HG03442 (cell line): ENCODE data around the gene TRAPPC8.
A peak's percentile ranks its signal among the peaks of the same experiment; 100 is the strongest.
"Not testable (repeated sequence)": the region's sequence is repeated elsewhere in the genome, so short reads cannot be mapped to it uniquely, and the experiment has no call there.

Source experiments
- ATAC-seq: cut with Tn5 transposase; IDR thresholded peaks from one replicate; pipeline ENCODE4 v1.9.1; 2021; ENCODE audit warnings: mild to moderate bottlenecking, moderate library complexity; ENCODE audit not compliant: unreplicated experiment

TRAPPC8 gene

DNA sequence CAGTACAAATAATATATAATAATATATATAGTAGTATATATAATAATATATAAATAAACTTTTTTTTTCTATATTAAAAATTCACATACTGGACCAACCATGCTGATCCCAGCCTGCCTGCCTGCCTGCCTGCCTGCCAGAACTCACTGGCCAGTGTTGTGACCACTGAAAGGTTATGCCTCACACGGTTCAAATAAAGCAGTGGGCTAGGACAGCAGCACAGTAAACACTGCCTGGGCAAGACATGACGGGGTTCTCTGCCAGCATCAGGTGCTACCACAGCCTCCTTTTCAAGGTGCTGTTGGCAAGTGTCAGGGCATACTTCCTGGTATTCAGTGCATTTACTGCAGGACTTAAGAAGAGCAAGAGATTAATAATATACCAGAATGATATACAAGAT lies 67.6 kb downstream of the TRAPPC8 start:
- ATAC-seq, result no peak

DNA sequence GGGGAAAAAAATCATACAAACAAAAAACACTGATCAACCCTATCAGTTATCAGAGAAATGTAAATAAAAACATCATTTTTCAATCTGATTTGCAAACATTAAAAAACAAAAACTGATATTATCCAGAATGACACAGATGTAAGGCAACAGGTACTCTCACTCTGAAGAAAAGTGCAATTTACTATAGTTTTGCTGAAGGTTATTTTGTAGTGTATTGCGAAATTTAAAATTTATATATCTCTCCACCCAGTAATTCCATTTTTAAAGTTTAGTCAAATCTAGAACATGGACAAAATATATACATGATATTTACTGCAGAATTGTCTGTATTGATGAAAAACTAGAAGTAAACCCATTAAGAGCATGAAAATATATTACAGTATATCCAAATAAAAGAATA lies 79.8 kb downstream of the TRAPPC8 start:
- no peak for ATAC-seq

DNA sequence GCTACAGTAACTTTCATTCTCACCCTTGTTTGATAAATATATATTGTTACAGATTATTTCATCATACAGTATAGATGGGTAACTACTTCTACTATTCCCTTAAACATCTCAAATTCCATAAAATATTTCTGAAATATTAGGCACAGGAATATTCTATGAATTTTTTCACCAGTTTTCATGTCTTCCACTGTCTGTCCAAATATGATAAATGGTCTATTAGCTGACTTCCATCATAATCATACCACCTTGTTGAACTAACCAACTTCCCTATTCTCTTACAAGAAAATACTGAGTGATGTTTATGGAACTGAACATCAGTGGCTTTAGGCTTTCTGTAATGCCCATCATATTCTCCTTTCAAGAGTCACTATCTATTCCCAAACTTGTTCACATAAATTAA lies 82.4 kb downstream of the TRAPPC8 start:
- no peak for ATAC-seq

DNA sequence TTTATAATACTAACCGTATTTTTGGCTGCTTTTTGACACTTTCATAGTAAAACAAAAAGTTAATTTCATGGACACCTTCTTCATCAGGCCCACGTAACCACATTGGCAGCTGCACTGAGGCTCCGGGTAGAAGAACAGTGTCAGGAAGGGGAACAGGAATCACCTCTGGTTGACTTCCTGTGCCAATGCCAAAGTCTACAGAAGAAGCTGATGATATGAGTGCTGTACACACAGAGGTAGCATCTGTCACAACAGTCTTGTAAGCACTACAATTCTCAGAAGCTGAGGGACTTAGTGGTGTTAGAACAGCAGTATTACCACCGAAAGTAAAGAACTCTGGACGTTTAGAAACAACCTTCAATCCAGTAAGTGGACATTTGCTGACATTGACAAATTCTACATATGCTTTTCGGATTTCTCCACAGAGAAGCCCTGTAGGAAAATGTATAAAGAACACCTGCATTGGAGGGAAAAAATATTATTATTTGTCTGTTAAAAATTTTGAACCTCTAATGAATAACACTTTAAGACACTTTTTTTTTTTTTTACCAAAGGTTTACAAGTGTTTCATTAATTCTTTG lies 85.3 kb downstream of the TRAPPC8 start:
- ATAC-seq, result no peak

DNA sequence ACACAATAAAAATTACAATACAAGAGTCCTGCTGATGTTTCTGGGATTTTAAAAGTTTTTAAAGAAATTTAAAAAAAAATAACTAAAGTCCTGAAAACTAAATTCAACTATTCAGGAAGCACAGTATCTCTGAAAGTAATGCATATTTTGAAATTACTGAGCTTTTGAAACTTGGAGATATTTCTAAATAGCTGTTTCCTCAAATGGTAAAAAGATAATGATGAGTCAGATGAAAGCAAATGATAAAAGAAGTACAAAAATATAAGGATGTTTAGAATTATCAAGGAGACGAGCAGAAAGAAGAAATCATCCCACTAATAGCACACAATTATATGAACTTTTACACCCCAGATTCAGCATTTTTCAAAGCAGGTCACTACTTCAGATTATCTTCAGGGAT lies 92.1 kb downstream of the TRAPPC8 start:
- ATAC-seq, result no peak

DNA sequence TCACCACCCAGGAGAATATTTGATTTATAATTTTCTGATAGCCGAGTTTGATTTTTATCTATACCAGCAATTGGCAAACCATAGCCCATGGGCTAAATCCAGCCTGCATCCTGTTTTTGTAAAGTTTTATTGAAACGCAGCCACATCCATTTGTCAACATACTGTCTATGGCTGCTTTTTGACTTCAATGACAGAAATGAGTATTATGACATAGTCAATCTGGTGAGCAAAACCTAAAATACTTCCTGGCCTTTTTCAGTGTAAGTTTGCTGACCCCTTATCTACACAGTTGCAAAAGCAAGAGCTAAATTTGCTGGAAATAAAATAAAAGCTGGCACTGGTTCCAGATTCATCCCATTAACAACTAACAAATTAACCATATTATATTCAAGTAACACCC lies 102.4 kb downstream of the TRAPPC8 start:
- no peak for ATAC-seq

DNA sequence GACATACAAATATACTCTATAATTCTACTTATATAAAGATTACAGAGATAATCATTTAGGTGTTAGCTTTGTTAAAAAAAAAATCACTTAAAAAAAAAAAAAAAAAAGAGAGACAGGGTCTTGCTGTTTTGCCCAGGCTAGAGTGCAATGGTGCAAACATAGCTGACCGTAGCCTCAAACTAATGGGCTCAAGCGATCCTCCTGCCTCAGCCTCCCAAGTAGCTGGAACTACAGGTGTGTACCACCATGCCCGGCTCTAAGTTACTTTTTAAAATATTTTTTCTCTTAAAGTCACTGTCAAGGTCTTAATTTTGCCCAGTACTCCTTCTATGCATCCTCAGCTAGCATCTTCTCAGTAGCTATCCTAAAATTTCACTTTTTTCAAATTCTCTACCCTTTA lies 105.0 kb downstream of the TRAPPC8 start:
- ATAC-seq, result no peak

DNA sequence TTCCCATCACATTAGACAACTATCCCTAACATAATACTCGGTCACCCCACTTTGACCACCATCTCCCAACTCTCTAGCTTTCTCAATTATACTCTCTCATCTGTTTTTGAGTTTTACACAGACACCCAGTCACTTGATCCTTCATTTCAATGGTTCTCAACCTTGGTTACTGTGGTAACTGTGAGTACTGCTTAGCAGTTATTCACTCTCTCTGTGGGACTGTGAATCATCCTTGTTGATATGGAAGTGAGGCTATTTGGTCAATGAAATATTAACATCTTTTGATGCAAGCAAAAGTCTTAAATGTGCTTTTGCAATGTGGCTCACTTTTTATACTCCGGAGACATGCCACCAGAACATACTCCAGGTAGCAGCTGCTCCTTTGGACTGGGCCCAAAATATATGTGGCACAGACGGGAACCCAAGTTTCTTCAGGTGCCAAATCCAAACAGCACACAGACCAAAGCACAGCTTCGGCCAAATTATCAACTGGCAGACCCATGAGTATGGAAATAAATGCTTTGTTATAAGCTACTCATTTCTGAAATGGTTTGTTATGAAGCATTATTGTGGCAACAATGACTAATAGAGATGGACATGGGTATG lies 107.3 kb downstream of the TRAPPC8 start:
- ATAC-seq, result no peak

DNA sequence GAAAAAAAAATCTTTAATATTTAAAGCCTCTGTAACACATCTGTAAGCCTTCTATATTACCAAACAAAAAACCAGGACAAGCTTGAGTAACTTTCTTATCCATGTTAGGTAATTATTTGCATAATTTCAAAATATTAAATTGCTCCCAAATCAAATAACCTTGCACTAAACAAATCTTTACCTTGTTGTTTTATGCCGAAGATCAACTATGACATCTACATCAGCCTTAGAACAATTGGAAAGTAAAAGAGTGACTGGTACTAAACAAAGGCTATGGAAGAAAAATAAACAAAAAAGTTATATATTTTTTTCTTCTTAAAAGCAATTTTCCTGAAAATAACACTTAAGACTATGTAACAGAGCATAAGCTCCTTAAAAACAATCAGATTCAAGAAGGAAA lies 111.0 kb downstream of the TRAPPC8 start:
- no peak for ATAC-seq

DNA sequence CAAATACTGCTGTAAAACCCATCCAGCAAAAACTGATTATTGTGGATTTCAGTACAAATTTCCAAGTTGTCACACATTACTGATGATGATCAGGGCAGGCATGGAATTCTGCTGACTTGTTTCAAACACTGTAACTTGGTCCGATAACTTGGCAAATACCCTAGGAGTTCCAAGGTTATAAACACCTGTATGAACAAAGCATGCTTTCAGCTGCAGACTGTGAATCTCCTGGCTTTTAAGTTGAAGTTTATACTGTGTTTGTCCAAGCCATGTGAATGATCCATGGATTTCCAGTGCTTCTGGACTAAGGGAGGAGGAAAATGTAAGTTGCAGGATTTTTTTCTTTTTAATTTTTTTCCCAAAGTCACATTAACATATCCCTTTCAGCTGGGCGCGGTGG lies 112.2 kb downstream of the TRAPPC8 start:
- ATAC-seq, result no peak

DNA sequence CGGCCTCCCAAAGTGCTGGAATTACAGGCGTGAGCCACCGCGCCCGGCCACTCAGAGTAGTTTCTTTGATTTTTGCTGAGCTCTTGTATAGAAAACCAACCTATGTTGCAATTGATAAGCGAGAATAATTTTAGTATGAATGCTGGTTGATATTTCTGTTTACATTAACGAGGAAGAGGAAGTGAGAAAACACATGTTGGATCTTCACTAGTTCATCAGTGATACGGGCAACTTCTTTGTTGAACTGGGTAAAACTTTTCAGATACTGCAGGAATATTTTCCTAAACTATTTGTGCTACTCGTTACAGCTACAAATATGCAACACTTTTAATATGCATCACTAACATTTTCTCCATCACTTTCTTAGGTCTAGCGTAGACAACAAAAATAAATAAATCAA lies 114.3 kb downstream of the TRAPPC8 start:
- ATAC-seq, result no peak

DNA sequence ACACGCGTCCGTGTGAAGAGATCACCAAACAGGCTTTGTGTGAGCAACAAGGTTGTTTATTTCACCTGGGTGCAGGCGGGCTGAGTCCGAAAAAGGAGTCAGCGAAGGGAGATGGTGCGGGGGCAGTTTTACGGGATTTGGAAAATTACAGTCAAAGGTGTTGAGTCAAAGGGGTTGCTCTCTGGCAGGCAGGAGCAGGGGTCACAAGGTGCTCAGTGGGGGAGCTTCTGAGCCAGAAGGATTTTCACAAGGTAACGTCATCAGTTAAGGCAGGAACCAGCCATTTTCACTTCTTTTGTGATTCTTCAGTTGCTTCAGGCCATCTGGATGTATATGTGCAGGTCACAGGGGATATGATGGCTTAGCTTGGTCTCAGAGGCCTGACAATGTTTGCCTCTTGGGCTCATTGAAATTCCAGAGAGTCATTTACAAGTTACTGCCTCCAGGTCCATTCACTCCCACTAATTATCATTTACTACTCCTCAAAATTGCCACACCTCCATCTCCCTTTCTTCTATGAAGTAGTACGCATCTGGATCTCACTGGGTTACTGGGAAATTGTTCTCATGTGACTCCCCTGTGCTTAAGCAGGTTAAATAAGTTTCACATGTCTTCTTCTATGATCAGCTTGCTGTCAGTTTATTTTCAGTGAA lies 116.1 kb downstream of the TRAPPC8 start:
- not testable (repeated sequence) for ATAC-seq

DNA sequence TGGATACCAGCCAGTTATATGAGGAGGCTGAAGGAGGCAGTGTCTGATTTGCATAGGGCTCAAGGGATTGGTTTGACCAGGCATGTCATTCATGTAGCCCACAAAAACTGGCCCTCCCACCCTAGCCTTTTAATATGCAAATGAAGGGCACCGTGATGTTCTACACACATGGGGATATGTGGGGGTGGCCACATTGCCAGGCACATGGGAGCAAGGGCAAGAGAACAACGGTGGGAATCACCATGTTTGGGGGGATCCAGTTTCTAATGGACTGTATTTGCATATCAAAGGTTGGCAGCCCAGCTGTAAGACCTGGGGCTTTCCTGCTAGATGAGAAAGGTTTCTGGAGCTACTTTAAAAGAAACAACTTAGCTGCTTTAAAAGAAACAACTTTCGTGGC lies 117.2 kb downstream of the TRAPPC8 start:
- ATAC-seq, result no peak

DNA sequence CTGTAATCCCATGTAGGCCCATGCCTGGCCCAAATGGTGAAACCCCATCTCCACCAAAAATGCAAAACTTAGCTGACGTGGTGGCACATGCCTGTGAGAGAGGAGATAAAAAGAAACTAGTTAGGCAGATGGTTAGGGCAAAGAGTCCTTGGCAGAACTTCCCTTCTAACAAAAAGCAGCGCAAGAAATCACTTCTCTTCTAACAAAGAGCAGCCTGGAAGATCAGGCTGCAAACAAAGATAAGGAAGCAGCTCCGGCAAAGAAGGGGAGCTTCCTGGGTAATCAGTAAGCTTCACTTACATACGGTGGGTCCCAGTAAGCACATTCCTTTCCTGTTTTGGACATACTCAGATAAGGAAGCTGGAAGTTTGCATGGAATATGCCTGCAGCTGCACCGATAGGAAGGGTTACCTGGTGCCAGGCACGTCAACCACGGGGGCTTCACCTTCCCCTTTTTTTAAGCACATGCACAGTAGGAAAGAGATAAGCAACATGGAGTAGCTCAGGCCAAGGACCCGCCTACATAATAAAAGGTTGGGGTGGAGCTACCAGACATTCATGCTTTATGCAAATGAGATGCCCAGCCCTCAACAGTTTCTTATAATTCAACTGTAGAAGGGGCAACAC lies 121.3 kb downstream of the TRAPPC8 start:
- ATAC-seq, result no peak

DNA sequence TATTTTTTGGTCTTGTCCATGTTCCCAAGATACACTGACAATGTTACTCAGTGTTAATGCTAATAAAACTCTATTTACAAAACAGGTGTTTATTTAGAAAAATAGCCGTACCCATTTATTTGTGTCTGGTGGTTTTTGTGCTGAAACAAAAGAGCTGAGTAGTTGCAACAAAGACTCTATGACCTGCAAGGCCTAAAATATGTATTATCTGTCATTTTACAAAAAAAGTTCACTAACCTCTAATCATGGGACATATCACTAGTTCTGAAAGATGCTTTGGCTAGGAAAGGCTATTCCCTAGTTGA lies 123.1 kb downstream of the TRAPPC8 start:
- ATAC-seq, result no peak

DNA sequence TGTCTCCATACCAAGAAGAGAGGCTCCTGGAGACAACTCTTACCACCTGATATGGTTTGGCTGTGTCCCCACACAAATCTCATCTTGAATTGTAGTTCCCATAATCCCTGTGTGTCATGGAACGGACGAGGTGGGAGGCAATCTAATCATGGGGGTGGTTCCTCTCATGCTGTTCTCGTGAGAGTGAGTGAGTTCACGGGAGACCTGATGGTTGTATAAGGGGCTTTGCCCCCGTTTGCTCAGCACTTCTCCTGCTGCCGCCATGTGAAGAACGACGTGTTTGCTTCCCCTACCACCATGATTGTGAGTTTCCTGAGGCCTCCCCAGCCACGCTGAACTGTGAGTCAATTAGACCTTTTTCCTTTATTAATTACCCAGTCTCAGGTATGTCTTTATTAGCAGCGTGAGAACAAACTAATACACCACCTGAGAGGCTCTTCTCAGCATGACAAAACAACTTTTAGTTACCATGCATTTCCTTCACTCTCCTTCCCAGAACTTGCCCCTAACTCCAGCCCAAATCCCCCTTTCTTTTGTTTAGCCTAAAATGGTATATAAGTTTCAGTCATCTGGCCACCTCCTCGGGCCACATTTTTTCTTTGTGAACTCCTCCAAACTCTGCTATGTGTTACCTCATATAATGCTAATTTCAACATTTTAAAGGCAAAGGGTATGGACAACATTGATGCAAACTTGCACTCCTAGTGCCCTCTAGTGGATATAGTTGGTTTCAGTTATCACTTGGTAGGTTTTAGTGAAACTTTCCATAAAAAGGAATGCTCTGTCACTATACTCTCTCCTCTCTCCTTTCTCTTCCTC lies 123.6 kb downstream of the TRAPPC8 start:
- peak; percentile 78 for ATAC-seq

DNA sequence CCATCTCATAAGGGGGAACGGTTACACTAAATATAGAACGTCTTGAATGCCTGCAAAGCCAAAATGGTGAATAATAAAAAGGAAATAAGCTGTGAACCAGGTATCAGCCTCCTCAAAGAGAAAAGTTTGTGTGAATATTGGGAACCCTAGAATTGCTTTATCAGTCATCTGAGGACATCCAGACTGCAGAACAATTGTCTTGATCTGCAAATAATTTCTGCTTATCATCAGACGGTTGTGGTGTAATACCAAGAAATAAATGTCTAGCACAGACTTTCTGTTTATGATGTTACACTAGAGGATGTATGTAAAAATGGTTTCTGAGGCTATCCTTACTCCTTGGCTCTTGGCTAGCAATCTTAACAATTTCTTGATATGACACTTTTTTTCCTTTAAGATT lies 128.8 kb downstream of the TRAPPC8 start:
- no peak for ATAC-seq

DNA sequence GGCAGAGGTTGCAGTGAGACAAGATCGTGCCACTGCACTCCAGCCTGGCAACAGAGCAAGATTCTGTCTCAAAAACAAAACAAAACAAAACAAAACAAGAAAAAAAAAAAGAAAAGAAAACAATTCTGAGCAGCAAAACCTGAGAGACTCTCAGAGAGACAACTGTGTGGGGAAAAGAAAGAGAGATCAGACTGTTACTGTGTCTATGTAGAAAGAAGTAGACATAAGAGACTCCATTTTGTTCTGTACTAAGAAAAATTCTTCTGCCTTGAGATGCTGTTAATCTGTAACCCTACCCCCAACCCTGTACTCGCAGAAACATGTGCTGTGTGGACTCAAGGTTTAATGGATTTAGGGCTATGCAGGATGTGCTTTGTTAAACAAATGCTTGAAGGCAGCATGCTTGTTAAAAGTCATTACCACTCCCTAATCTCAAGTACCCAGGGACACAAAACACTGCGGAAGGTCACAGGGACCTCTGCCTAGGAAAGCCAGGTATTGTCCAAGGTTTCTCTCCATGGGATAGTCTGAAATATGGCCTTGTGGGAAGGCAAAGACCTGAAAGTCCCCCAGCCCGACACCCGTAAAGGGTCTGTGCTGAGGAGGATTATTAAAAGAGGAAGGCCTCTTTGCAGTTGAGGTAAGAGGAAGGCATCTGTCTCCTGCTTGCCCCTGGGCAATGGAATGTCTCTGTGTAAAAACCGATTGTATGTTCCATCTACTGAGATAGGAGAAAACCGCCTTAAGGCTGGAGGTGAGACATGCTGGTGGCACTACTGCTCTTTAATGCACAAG lies 132.4 kb downstream of the TRAPPC8 start:
- ATAC-seq, result not testable (repeated sequence)

DNA sequence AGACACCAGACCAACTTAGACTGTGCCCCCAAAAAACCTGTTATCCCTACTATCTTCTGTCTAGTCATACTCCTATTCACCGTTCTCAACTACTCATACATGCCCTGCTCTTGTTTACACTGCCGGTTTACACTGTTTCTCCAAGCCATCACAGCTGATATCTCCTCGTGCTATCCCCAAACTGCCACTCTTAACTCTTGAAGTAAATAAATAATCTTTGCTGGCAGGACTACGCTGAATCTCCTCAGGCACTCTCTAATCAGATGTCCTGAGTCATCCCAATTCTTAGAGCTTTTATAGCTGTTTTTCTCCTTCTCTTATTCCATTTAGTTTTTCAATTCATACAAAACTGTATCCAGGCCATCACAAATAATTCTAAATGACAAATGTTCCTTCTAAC lies 133.9 kb downstream of the TRAPPC8 start:
- not testable (repeated sequence) for ATAC-seq

DNA sequence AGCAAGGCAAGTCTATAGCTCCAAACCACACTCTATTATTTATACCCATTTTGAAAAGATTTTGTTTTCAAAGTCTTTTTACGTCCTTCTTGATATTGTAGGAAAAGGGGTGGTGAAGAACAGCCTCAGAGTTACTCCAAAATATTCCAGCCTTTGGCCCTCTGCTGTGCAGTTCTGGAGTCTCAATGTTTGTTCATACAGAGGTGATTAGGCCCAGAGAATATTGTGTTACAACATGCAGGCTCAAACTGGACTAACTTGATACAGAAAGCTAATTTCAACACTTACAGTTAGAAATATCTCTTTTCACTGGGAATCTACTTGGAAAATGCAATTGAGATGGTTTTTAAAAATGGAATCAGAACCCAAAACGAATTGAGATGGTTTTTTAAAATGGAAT lies 141.8 kb downstream of the TRAPPC8 start:
- ATAC-seq, result no peak

DNA sequence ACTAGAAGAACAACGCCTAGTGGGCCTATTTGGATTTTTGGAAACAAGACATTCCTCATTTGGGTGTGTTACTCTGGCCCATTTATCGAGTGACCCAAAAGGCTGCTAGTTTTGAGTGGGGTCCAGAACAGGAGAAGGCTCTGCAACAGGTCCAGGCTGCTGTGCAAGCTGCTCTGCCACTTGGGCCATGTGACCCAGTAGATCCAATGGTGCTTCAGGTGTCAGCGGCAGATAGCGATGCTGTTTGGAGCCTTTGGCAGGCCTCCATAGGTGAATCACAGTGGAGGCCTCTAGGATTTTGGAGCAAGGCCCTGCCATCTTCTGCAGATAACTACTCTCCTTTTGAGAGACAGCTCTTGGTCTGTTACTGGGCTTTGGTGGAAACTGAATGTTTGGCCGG lies 143.7 kb downstream of the TRAPPC8 start:
- ATAC-seq, result not testable (repeated sequence)
